ENCODE data around the gene SNAPC3. TPM values are rescaled to one million over a fixed set of nuclear protein-coding genes. Genes with fewer than 3 reads are reported as not detected.

Gene SNAPC3
- total RNA-seq, 2 donors from 2014 or later: 39.4 to 46.5 TPM

DNA sequence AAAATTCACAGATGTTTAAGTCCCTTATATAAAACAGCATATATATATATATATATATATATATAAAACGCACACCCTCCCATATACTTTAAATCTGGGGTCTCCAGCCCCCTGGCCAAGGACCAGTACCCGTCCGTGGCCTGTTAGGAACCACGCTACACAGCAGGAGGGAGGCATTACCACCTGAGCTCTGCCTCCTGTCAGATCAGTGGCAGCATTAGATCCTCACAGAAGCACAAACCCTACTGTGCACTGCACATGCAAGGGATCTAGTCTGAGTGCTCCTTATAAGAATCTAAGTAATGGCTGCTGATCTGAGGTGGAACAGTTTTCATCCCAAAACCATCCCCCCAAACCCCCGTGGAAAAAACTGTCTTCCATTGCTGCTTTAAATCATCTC, 79.1 kb downstream of the SNAPC3 start:
- H3K4me3 ChIP-seq: no peak overlapping the region
- DNase-seq (ENCODE audit: low spot score) (no peak), ATAC-seq (ENCODE audit: insufficient number of reproducible peaks, low FRiP score, low read depth) (no peak)
- no peaks in the 10 kb centered on the region for H3K27me3 ChIP-seq (replicated peaks; ENCODE audit: insufficient read depth)
- TF ChIP-seq, protein P1, sequence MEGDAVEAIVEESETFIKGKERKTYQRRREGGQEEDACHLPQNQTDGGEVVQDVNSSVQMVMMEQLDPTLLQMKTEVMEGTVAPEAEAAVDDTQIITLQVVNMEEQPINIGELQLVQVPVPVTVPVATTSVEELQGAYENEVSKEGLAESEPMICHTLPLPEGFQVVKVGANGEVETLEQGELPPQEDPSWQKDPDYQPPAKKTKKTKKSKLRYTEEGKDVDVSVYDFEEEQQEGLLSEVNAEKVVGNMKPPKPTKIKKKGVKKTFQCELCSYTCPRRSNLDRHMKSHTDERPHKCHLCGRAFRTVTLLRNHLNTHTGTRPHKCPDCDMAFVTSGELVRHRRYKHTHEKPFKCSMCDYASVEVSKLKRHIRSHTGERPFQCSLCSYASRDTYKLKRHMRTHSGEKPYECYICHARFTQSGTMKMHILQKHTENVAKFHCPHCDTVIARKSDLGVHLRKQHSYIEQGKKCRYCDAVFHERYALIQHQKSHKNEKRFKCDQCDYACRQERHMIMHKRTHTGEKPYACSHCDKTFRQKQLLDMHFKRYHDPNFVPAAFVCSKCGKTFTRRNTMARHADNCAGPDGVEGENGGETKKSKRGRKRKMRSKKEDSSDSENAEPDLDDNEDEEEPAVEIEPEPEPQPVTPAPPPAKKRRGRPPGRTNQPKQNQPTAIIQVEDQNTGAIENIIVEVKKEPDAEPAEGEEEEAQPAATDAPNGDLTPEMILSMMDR (IDR thresholded peaks at IDR 0.05): no peak
- peaks cover 13% of the 10 kb centered on the region for H3K36me3 ChIP-seq
- H3K9me3 ChIP-seq: no peaks in the 10 kb centered on the region
- no peak overlapping the region for H3K27ac ChIP-seq
- peaks cover 0 to 8% of the 10 kb centered on the region in 2 donors for H3K4me1 ChIP-seq (ENCODE audit: control insufficient read depth in 1 of 2, low read depth in 2 of 2)

DNA sequence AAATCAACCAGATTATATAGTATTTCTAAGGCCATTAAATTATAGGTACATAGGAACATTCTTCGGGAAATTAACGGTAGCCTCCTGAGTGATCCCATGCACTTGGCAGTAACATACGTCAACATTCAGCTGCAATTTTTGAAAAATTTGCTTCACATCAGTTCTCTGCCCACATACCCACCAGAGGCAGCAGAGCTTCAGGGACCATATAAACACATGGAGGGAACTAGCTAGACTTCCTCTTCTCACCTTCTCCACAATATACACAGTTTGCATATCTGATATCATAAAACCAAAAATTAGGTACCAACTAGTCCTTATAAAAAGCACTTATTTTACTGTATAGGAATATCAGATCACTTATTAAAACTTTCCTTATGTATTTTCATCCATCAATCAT, 83.2 kb downstream of the SNAPC3 start:
- Histone ChIP-seq H3K9me3 (no peaks in the 10 kb centered on the region), H3K4me3 (no peak overlapping the region), H3K27ac (no peak overlapping the region), H3K4me1 (ENCODE audit: control insufficient read depth in 1 of 2, low read depth in 2 of 2) (peaks cover 14 to 28% of the 10 kb centered on the region in 2 donors), H3K27me3 (replicated peaks; ENCODE audit: insufficient read depth) (no peaks in the 10 kb centered on the region), H3K36me3 (peaks cover 18% of the 10 kb centered on the region)
- TF ChIP-seq, protein P1 (IDR thresholded peaks at IDR 0.05): no peak
- ATAC-seq (ENCODE audit: insufficient number of reproducible peaks, low FRiP score, low read depth) (no peak), DNase-seq (ENCODE audit: low spot score) (no peak)

DNA sequence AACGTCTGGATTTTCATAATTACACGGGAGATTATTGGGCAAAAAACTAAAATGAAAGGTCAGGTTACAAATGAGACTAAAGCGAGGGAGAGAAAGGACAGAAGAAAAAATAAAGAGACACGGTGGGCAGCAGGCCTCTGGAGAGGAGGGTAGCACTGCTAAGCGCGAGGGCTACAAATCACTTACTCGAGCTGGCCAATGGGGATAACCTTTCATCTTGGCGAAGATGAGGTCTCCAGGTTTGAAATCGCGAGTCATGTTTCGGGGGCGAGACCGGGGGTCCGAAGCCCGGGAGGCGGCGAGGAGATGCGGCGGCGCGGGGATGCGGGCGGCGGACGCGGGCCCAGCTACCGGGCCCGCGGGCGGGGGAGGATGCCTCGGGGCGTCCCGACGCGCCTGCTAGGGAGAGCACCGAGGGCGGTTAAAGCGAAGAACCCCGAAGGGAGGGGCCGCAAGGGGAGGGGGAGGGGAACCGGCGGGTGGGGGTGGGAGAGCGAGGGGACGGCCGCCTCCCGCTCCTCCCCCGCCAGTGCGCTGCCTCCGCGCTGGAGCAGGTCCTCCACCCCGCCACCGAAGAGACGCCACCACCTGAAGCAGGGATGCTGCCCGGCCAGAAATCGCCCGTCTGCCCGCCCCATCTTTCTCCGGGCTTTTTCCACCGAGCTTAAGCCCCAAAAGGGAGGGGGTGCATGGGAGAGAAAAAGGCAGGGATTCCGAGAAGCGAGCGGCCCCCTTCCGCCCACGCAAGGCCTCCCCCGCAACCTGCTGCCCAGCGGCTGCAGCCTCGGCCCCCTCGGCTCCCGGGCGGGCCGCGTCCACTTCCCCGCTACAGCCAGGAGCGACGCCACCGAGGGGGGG, 87.5 kb downstream of the SNAPC3 start:
- H3K36me3 ChIP-seq: peaks cover 18% of the 10 kb centered on the region
- DNase-seq (ENCODE audit: low spot score) (no peak), ATAC-seq (ENCODE audit: insufficient number of reproducible peaks, low FRiP score, low read depth) (peak; percentile 55)
- no peaks in the 10 kb centered on the region for H3K27me3 ChIP-seq (replicated peaks; ENCODE audit: insufficient read depth)
- peak overlapping the region; percentile 82 to 93 for H3K27ac ChIP-seq
- H3K4me1 ChIP-seq (ENCODE audit: control insufficient read depth in 1 of 2, low read depth in 2 of 2): peaks cover 23 to 32% of the 10 kb centered on the region in 2 donors
- no peaks in the 10 kb centered on the region for H3K9me3 ChIP-seq
- TF ChIP-seq, protein P1 (IDR thresholded peaks at IDR 0.05): no peak
- H3K4me3 ChIP-seq: peak overlapping the region; percentile 90

DNA sequence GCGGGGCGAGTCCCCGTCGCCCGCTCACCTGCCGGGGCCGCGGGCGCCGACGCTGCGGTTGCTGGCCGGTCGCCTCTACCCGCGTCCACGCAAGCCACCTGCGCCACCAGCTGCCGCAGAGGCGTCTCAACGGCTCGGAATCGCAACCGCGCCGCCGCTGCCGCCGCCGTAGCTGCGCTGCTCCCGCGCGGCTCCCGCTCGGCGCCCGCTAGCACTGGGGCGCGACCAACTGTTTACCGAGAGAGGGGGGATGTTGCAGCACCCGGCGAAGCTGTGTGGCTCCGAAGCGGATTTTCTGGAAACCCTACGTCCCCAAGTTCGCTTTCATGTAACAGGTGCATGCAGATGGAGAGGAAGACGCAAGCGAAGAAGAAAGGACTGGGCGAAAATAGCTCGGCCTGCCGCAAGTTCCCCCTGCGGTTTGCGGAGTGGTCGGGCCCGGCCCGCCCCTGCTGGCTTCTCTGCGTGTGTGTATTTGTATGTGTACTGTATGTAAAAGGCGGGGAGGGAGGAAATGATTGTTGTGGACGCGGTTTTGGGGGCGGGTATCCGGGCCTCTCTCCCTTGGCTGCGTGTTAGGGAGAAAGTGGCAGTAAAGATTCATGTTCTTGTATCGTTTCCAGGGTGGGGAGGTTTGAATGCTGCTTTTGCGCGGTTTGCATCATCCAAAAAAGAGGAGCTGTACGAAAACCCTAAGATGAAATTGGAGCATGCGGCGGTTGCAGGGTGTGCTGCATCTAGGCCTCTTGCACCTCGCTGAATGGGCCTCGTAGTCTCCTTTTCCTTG, 88.3 kb downstream of the SNAPC3 start, which contains the start of gene PSIP1:
Gene PSIP1 (minus strand): TSS at position 182 of the 787 bp plus-strand sequence. CDS start 782 bp downstream, outside the sequence.
- DNase-seq (ENCODE audit: low spot score): peak; percentile 8
- peaks cover 12% of the 10 kb centered on the region for H3K36me3 ChIP-seq

More for the DNA sequence above, 88.3 kb downstream of the SNAPC3 start, which contains the start of gene PSIP1:
- peak within 1 kb of the TSS; percentile 82 to 93 for H3K27ac ChIP-seq
- H3K4me3 ChIP-seq: peak within 1 kb of the TSS; percentile 90
- peaks cover 23 to 32% of the 10 kb centered on the region in 2 donors for H3K4me1 ChIP-seq (ENCODE audit: control insufficient read depth in 1 of 2, low read depth in 2 of 2)
- no peaks in the 10 kb centered on the region for H3K9me3 ChIP-seq
- TF ChIP-seq, protein P1 (IDR thresholded peaks at IDR 0.05): peak; percentile 48
- no peaks in the 10 kb centered on the region for H3K27me3 ChIP-seq (replicated peaks; ENCODE audit: insufficient read depth)
- ATAC-seq (ENCODE audit: insufficient number of reproducible peaks, low FRiP score, low read depth): peak; percentile 69

Other genes with a start within 250 kb of the SNAPC3 start
- gene TTC39B, start 115.7 kb upstream of the SNAPC3 start, total RNA-seq: 10 to 100 TPM; 24.2 to 46.7 TPM
- 100 to 1,000 TPM in 1 of 2 donors, 10 to 100 TPM in 1; 68.2 to 100 TPM for gene PSIP1, start 88.1 kb downstream of the SNAPC3 start, total RNA-seq
- gene CCDC171, start 130.2 kb downstream of the SNAPC3 start, total RNA-seq: 1 to 10 TPM; 4.3 to 6.4 TPM